HEK293T (cell line): ENCODE results near the gene REV1.
"Not testable (repeated sequence)": the region's sequence is repeated elsewhere in the genome, so short reads cannot be mapped to it uniquely, and the experiment has no call there.

Experiments
- CTCF ChIA-PET: fragments of 350-600 bp; formaldehyde crosslinking; extraction: SDS; loops from one replicate; lab custom pipeline; 2021; ENCODE audit warnings: antibody characterized with exemption, inconsistent platforms; lab: Yijun Ruan, JAX
- POLR2A ChIA-PET: fragments of 350-600 bp; formaldehyde crosslinking; extraction: SDS; loops from one replicate; lab custom pipeline; 2020; ENCODE audit warnings: antibody characterized with exemption, inconsistent platforms; lab: Yijun Ruan, JAX
- DNase-seq: peaks from one replicate; pipeline ENCODE4 v3.0.0; 2012; ENCODE audit warnings: mixed read lengths; ENCODE audit errors: extremely low spot score
- ARNT ChIP-seq: fragments of 450-650 bp; IDR thresholded peaks from 2 replicates; pipeline ENCODE4 v1.6.1; 2017; ENCODE audit warnings: mild to moderate bottlenecking
- BHLHE40 ChIP-seq: fragments of 450-650 bp; IDR thresholded peaks from 2 replicates; pipeline ENCODE4 v1.6.1; 2016; ENCODE audit warnings: mild to moderate bottlenecking, moderate library complexity, borderline replicate concordance
- CTBP1 ChIP-seq: fragments of 450-650 bp; IDR thresholded peaks from 2 replicates; pipeline ENCODE4 v1.6.1; 2016; ENCODE audit warnings: borderline replicate concordance
- ELF4 ChIP-seq: fragments of 450-650 bp; IDR thresholded peaks from 2 replicates; pipeline ENCODE4 v1.6.1; 2017; ENCODE audit warnings: antibody characterized with exemption
- FOXA1 ChIP-seq: fragments of 450-650 bp; IDR thresholded peaks from 2 replicates; pipeline ENCODE4 v1.6.1; 2016; ENCODE audit warnings: mild to moderate bottlenecking
- FOXK2 ChIP-seq: fragments of 450-650 bp; IDR thresholded peaks from 2 replicates; pipeline ENCODE4 v1.6.1; 2016; ENCODE audit warnings: mild to moderate bottlenecking
- FOXM1 ChIP-seq: fragments of 450-650 bp; IDR thresholded peaks from 2 replicates; pipeline ENCODE4 v1.6.1; 2017; ENCODE audit warnings: mild to moderate bottlenecking, borderline replicate concordance
- HDGF ChIP-seq: fragments of 450-650 bp; IDR thresholded peaks from 2 replicates; pipeline ENCODE4 v1.6.1; 2017; ENCODE audit warnings: antibody characterized with exemption, borderline replicate concordance
- L3MBTL2 ChIP-seq: fragments of 450-650 bp; conservative IDR thresholded peaks from 2 replicates; pipeline ENCODE4 v1.6.1; 2016; ENCODE audit warnings: mild to moderate bottlenecking
- LEF1 ChIP-seq: fragments of 450-650 bp; IDR thresholded peaks from 2 replicates; pipeline ENCODE4 v1.6.1; 2017; ENCODE audit warnings: mild to moderate bottlenecking, borderline replicate concordance
- NFRKB ChIP-seq: fragments of 450-650 bp; IDR thresholded peaks from 2 replicates; pipeline ENCODE4 v1.6.1; 2016; ENCODE audit warnings: mild to moderate bottlenecking, moderate library complexity
- SP1 ChIP-seq: fragments of 450-650 bp; IDR thresholded peaks from 2 replicates; pipeline ENCODE4 v1.6.1; 2017
- SUZ12 ChIP-seq: fragments of 450-650 bp; IDR thresholded peaks from 2 replicates; pipeline ENCODE4 v1.6.1; 2016; ENCODE audit warnings: mild to moderate bottlenecking
- TARDBP ChIP-seq: fragments of 450-650 bp; IDR thresholded peaks from 2 replicates; pipeline ENCODE4 v1.6.1; 2016
- ZNF384 ChIP-seq: fragments of 450-650 bp; IDR thresholded peaks from 2 replicates; pipeline ENCODE4 v1.6.1; 2016
- TF ChIP-seq, protein P1 (sequence below): fragments of 450-650 bp; IDR thresholded peaks from 2 replicates; pipeline ENCODE4 v1.6.1; 2016

Gene REV1

DNA sequence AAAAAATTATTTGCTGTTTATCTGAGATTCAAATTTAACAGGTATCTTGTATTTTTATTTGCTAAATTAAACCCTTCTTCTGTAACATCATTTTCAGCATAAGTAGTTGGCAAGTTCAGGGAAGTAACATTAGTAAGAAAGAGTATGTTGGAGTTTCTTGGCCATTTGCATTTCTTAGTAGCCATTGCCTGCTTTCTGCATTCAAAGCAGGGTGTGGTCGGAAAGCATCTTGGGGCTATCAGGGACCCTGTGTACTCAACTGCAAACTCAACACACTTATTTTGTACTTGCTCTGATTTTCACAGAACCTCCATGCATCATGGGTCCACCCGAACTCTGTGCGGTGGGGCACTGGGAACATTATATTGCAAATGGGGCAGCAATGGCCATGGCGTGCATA lies 30.4 kb upstream of the REV1 start:
- ChIA-PET POLR2A (no interaction called here), CTCF (no interaction called here)
- DNase-seq, result no peak
- no peak for TF ChIP-seq CTBP1
- TF ChIP-seq ELF4, result no peak

DNA sequence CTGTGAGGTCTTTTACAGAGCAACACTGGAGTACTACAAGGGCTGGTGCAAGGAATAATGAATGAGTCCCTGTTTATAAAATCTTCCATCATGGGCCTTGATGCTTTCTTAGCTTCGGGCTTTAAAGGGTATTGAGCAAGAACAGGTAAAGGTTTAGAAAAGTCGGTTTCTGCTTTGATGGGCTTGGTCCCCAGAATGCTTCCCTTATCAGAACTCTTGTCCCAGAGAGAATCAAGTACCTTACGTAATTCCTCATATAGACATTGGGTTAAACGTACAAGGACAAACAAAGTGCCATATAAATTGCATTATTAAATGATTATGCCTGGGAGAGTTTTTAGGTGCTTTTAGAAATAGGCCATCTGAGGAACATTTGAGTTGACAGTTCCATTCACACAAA lies 24.5 kb upstream of the REV1 start:
- no peak for DNase-seq
- no peak for TF ChIP-seq FOXA1
- no peak for TF ChIP-seq FOXK2
- CTCF ChIA-PET, result no interaction called here
- POLR2A ChIA-PET, result no interaction called here

DNA sequence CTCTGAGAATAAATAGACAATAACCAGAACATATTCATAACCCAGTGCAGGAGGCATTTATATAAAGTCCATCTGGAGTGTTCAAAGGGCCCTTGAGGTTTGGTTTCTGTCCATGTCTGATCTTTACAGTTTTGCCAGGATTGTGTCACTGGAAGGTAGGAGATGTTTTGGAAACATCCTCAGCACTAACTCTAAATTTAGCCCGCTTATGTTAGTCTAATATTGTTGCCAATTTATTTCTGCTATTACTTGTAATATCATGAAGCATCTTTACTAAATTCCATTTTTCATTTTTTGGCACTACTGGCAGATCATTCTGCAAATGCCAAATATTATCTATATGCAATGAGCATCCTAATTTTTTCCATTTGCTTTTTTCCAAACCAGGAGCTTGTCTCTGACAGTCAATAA lies 22.4 kb upstream of the REV1 start:
- TF ChIP-seq ARNT (no peak), TARDBP (no peak), BHLHE40 (no peak), FOXK2 (no peak), ZNF384 (no peak), LEF1 (no peak), HDGF (no peak), NFRKB (no peak), FOXM1 (no peak), FOXA1 (no peak)
- TF ChIP-seq, protein P1, sequence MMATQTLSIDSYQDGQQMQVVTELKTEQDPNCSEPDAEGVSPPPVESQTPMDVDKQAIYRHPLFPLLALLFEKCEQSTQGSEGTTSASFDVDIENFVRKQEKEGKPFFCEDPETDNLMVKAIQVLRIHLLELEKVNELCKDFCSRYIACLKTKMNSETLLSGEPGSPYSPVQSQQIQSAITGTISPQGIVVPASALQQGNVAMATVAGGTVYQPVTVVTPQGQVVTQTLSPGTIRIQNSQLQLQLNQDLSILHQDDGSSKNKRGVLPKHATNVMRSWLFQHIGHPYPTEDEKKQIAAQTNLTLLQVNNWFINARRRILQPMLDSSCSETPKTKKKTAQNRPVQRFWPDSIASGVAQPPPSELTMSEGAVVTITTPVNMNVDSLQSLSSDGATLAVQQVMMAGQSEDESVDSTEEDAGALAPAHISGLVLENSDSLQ, result no peak
- CTCF ChIA-PET, result interaction anchor here (0.7 kb wide), 1 partner anchor 61 kb away, joined by 3 read pairs; no protein-coding TSS in a partner anchor
- DNase-seq, result no peak
- POLR2A ChIA-PET, result no interaction called here

DNA sequence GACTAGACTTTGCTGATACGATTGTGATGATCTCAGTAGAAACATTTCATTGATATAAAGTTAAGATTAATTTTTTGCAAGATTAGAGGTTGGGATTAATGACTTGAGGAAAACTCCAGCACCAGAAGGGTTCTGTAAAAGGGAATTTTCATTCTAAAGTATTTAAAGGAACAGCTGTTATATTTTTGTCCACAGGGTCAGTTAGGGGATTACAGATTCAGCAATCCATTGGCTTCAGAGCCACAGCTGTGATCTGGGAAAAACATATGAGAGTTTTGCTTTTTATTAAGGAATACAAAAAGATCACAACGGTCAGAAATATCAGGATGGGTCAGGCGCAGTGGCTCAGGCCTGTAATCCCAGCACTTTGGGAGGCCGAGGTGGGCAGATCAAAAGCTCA lies 19.6 kb upstream of the REV1 start:
- ChIA-PET CTCF (interaction anchor here (0.5 kb wide), 1 partner anchor 115 kb away, joined by 3 read pairs; no protein-coding TSS in a partner anchor), POLR2A (no interaction called here)
- TF ChIP-seq NFRKB (no peak), FOXK2 (no peak), FOXA1 (no peak), L3MBTL2 (no peak), TARDBP (no peak), SP1 (no peak), CTBP1 (no peak), ZNF384 (no peak), LEF1 (no peak), ARNT (no peak), ELF4 (no peak), SUZ12 (no peak), BHLHE40 (no peak), HDGF (no peak), FOXM1 (no peak)
- TF ChIP-seq, protein P1, result no peak
- DNase-seq, result no peak

GRCh38 chr2:99507937-99508818 lies 18.4 kb upstream of the REV1 start:
- DNase-seq, result no peak
- no peak for TF ChIP-seq ARNT
- no peak for TF ChIP-seq FOXA1
- no peak for TF ChIP-seq SP1
- TF ChIP-seq FOXK2, result no peak
- TF ChIP-seq SUZ12, result no peak
- TF ChIP-seq HDGF, result no peak
- TF ChIP-seq FOXM1, result no peak
- no peak for TF ChIP-seq ELF4
- no peak for TF ChIP-seq NFRKB
- no peak for TF ChIP-seq CTBP1
- no peak for TF ChIP-seq TARDBP
- TF ChIP-seq, protein P1, result no peak
- TF ChIP-seq LEF1, result no peak
- no peak for TF ChIP-seq L3MBTL2
- TF ChIP-seq BHLHE40, result no peak
- ChIA-PET CTCF (no interaction called here), POLR2A (no interaction called here)

DNA sequence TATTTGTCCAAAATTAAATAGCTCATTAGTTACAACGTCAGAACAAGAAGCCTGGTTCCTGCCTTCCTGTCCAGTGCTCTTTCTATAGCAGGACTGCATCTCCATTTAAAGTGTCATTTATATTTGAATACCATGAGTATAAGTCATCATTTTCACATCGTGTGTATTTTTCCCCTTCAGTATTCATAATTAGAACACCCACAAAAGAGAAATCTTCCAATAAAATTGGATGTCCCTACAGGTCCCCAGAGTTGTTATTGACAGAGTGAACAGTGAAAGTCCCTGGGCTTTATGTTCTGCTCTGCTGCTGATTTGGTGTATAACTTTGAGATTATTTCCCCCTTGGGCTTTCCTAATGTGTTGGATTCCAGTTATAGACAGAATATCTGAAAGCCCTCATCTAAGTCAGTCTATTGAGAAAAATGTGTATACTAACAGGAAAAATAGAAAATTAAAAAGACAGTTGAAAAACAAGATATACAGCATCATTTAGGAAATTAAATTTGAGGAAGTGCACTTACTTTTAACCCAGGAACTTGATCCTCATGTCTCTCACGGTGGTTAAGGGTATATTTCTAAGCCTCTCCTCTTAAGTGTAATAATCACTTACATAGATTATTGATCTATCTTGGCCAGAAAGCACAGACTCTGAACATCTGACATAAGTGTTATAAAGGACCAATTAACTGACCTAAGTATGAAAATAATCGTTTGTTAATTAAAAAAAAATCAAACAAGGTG lies 15.2 kb upstream of the REV1 start:
- POLR2A ChIA-PET, result no interaction called here
- CTCF ChIA-PET, result no interaction called here
- TF ChIP-seq ZNF384, result no peak
- no peak for TF ChIP-seq LEF1
- TF ChIP-seq NFRKB, result no peak
- TF ChIP-seq L3MBTL2, result no peak
- no peak for TF ChIP-seq SUZ12
- TF ChIP-seq, protein P1, result no peak
- no peak for TF ChIP-seq TARDBP
- no peak for TF ChIP-seq ELF4
- DNase-seq, result no peak

GRCh38 chr2:99503662-99504416 lies 14.0 kb upstream of the REV1 start:
- CTCF ChIA-PET, POLR2A ChIA-PET, DNase-seq: not testable (repeated sequence)
